WI38 (cell line): ENCODE measurements around the gene COL1A1.

Experiments used
- H3K4me3 ChIP-seq: 2 replicates; pipeline ENCODE4 v1.5.1; 2011; ENCODE audit warnings: low read depth, mild to moderate bottlenecking, control low read depth, low read length
- CTCF ChIP-seq: IDR thresholded peaks from 2 replicates; pipeline ENCODE4 v1.5.1; 2012; ENCODE audit warnings: low read depth, mild to moderate bottlenecking, control low read depth, low read length

COL1A1 gene

GRCh38 chr17:50237901-50238300 is 36.5 kb upstream of the COL1A1 start:
- no peak for TF ChIP-seq CTCF
- no peak overlapping the region for H3K4me3 ChIP-seq

GRCh38 chr17:50234581-50234980 is 33.1 kb upstream of the COL1A1 start:
- TF ChIP-seq CTCF, result no peak

GRCh38 chr17:50225701-50226240 is 24.3 kb upstream of the COL1A1 start:
- TF ChIP-seq CTCF, result no peak
- H3K4me3 ChIP-seq, result no peak overlapping the region

More at GRCh38 chr17:50234581-50234980, 33.1 kb upstream of the COL1A1 start:
- H3K4me3 ChIP-seq, result no peak overlapping the region

GRCh38 chr17:50222922-50223321 is 21.5 kb upstream of the COL1A1 start:
- TF ChIP-seq CTCF, result no peak
- no peak overlapping the region for H3K4me3 ChIP-seq

GRCh38 chr17:50221864-50222545 is 20.6 kb upstream of the COL1A1 start:
- no peak overlapping the region for H3K4me3 ChIP-seq
- no peak for TF ChIP-seq CTCF

- TF ChIP-seq CTCF, result no peak
- H3K4me3 ChIP-seq, result no peak overlapping the region
These were observed 19.9 kb upstream of the COL1A1 start for GRCh38 chr17:50221266-50221863.

- no peak for TF ChIP-seq CTCF
- no peak overlapping the region for H3K4me3 ChIP-seq
These were observed 19.4 kb upstream of the COL1A1 start for GRCh38 chr17:50220811-50221210.
